GM18526 (cell line): ENCODE measurements around the gene ADAMTSL1.

Experiments
- POLR2A ChIP-seq: IDR thresholded peaks from 3 replicates; pipeline ENCODE4 v1.6.1; 2011; ENCODE audit not compliant: insufficient read length; ENCODE audit errors: extremely low read depth

Gene ADAMTSL1

DNA sequence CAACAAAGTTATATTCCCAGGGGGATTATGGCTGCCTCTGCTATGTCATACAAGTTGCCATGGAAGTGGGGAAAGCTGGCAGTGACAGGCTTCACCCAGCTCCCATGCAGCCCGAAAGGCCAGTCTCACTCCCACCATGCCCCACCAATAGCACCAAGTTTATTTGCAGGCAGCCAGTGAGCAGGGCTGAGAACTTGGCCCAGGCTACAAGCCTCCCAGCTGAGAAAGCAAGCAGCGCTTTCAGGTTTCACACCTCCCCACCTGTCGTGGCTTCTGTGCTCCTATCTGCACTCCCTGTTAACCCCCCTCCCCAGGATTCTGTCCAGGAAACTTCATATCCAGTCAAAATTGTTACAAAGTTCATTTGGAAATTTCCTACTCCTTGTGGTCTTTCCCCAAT lies 404.0 kb downstream of the ADAMTSL1 start:
- no peak for TF ChIP-seq POLR2A

DNA sequence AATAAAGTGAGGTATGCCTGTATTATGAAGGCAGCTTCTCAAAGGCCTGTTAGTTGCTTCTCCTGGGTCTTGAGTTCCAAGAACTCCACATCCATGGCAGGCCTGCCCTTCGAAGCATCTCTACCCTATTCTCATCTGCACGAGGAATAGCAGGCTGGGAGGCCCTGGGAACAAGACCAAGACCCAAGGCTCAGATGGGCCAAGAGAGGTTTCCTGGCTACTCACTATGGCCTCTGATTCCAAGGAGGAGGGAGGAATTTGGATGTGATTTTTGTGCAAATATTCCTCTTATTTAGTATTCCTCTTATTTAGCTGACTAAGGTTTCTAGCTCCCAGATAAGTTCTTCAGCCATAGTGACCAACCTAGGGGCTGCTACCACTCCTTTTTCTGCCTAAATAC lies 407.8 kb downstream of the ADAMTSL1 start:
- TF ChIP-seq POLR2A: no peak

DNA sequence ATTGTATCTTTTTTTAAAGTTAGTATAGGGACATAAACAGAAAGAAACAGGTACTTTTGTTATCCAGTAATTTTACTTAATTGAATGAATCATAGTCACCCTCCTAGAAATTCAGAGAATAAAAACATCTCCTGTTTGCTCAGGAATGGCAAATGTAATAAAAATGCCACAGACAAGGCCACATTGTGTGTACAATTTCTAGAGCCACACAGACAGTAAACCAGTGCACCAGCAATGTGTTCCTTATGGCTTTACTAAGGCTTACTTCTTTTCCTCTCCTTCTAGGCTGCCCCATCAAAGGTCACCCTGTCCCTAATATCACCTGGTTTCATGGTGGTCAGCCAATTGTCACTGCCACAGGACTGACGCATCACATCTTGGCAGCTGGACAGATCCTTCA lies 413.6 kb downstream of the ADAMTSL1 start:
- TF ChIP-seq POLR2A: no peak

DNA sequence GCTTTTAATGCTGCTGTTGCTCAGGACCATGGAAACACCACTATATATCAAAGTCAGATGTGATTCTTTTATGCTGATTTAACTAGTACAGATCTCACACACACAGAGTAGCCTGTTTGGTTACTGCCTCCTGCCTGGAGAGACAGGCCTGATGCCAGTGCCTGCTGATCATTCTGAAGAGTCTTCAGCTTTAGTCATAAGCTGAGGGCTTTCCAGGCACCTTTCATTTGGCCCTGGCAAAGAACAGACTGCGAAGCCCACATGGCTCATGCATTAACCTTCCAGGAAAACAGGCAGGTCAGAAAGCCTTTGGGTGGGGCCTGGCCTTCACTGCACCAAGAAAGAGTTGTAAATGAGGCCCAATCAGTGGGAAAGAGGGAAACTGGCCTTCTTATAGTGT lies 414.3 kb downstream of the ADAMTSL1 start:
- TF ChIP-seq POLR2A: no peak

DNA sequence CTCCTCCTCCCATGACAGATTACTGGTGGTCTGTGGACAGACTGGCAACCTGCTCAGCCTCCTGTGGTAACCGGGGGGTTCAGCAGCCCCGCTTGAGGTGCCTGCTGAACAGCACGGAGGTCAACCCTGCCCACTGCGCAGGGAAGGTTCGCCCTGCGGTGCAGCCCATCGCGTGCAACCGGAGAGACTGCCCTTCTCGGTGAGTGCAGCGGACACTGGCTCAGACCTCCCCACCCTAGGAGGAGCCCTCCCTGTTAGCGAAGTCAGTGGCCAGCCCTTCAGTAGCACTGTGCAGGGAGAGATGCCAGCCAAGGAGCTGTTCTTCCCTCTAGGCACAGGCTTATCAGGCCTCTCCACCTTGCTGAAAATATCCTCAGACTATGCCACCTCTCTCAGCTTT lies 415.6 kb downstream of the ADAMTSL1 start:
- TF ChIP-seq POLR2A: no peak

DNA sequence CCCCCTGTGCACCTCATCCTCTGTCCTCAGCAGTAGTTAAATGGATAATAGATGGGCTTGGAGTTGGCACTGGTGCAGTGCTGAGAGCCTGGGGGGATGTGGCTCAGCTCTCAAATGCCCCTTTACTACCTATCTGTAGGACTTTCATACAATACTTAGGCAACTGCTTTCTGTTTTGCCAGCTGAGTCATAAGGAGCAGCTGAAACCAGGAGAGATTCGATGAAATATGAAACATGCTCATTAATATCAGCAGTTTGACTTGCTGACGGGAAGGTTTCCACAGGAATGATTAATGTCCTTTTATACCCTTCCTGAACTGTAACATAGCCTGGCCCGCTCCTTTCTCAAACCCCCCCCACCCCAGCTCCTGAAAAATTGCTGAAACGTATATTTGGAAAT lies 416.4 kb downstream of the ADAMTSL1 start:
- no peak for TF ChIP-seq POLR2A

DNA sequence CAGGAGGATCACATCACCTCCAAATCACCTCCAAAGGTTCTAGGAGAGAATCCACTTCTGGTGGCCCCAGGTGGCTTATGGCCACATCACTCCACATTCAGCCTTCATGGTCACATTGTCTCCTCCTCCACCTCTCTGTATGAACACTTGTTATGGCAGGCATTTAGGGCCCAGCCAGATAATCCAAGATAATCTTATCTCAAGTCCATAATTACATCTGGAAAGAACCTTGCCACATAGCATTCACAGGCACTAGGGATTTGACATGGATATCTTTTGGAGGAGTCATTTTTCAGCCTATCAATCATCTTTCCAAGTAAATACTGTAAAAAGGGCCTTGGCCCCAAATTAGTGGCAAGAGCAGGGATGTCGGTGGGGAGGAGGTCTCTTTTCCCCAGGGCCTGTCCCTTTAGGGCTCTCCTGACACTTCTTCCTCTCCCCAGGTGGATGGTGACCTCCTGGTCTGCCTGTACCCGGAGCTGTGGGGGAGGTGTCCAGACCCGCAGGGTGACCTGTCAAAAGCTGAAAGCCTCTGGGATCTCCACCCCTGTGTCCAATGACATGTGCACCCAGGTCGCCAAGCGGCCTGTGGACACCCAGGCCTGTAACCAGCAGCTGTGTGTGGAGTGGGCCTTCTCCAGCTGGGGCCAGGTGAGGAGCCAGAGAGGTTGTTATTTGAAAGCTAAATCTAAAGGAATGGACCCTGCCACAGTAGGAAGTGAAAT lies 418.2 kb downstream of the ADAMTSL1 start:
- TF ChIP-seq POLR2A: no peak

DNA sequence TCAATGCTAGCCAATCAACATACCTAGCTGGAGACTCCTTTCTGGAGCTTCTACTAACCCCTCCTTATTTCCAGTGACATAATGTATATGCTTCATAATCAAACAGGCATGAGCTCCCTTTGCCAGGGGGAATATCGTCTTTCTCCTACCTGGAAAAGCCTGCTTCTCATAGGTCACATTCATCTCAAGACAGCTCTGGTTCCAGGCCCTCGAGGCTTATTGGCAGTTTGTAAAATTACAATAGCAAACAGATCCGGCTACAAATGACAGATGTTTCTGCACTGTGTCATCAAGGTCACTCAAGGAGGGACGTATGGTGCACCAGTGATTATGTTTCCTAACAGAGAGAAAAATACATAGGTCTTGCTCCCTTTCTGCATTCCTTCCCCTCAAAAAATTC lies 419.1 kb downstream of the ADAMTSL1 start:
- TF ChIP-seq POLR2A: no peak

DNA sequence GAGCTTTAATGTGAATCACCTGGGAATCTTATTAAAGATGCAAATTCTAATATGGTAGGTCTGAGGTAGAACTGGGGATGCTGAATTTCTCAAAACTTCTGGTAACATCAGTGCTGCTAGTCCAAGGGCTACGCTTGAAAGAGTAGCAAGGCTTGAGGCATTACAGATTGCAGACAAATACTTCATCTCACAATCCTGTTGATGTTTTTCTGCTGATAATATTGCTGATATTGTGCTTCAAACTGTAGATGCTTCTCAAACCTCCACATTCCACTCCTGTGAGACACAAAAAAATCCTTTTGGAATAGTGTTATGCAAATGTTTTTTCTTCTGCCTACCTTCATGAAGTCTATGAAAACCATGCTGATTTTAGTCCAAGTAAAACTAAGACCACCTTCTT lies 419.5 kb downstream of the ADAMTSL1 start:
- TF ChIP-seq POLR2A: no peak

DNA sequence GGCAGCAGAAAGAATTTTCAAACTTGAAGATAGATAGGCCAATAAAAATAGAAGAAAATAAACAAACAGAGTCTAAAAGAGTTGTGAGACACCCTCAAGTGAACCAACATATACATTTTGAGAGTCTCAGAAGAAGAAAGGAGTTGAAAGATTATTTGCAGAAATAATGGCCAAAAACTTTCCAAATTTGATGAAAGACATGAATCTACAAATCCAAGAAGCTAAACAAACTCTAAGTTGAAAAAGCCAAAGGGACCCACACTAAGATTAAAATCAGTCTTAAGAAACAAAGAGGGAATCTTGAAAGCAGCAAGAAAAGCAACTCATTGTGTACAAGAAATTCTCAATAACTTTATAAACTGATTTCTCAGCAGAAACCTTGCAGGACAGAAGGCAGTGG lies 422.1 kb downstream of the ADAMTSL1 start:
- no peak for TF ChIP-seq POLR2A

DNA sequence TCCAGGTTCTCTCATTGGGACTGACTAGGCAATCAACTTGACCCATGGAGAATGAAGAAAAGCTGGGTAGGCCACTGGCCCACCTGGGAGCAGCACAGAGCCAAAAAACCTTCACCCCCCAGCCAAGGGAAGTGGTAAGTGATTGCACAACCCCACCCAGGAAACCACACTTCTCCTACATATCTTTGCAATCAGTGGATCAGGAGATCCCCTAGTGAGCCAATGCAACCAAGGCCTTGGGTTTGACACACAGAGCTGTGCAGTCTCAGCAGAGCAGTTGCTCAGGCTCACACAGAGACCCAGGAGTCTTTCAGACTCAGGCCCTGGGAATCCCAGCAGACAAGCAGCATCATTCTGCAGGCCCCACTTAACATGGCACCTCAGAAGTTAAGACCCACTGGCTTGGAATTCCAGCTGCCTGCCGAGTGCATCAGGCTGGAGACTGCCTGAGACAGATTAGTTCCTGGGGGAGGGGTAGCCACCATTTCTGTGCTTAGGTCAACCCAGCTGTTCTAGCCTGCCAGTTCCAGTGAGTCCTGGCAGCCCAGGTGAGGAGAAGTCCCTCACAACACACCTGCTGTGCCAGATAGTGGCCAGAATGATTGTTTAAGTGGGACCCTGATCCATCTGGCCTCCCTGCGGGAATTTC lies 422.7 kb downstream of the ADAMTSL1 start:
- no peak for TF ChIP-seq POLR2A

DNA sequence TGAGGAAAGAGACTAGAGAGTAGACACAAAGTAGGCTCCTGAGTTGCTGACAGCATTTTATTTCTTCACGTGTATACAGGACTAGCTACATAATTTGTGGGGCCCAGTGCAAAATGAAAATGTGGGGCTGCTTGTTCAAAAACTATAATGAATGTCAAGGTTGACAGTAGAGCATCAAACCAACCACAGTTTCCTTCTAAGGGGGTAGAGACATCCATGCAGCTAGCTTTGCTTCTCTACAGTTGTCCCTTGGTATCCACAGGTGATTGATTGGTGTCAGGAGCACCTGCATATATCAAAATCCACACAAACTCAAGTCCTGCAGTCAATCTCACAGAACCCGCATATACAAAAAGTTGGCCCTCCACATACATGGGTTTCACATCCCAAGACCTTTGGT lies 429.5 kb downstream of the ADAMTSL1 start:
- no peak for TF ChIP-seq POLR2A

DNA sequence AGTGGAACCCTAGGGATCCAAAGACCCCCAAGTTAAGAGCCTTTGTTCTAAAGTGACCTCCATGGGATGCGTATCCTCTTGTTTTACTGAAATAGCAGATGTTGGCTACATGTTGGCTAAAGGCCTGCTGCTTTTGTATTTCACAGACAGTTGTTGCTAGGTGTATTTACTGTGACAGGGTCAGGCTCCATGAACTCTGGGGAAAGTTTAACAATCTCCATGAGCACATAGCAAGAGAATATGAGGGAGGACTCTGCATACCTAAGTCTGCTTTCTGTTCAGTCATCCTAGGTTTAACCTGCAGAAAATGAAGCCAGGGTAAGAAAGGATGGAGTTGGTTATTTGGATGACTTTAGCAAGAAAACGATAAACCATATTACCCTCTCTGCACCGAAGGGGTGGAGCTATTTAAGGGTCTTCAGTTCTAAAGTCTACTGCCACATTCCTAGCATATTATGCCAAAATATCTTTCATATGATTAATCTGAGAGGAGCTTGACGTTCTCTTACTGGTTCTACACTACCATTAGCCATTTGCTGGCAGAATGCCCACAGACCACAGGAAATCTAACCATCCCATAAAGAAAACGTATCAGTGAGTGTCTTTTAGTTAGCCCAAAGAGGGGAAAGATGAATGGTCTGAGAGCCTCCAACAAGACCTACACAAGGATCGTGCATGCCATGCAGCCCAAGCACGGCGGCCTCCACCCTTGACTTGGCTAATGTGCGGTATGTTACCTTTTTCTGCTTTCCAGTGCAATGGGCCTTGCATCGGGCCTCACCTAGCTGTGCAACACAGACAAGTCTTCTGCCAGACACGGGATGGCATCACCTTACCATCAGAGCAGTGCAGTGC lies 431.3 kb downstream of the ADAMTSL1 start:
- TF ChIP-seq POLR2A: no peak

DNA sequence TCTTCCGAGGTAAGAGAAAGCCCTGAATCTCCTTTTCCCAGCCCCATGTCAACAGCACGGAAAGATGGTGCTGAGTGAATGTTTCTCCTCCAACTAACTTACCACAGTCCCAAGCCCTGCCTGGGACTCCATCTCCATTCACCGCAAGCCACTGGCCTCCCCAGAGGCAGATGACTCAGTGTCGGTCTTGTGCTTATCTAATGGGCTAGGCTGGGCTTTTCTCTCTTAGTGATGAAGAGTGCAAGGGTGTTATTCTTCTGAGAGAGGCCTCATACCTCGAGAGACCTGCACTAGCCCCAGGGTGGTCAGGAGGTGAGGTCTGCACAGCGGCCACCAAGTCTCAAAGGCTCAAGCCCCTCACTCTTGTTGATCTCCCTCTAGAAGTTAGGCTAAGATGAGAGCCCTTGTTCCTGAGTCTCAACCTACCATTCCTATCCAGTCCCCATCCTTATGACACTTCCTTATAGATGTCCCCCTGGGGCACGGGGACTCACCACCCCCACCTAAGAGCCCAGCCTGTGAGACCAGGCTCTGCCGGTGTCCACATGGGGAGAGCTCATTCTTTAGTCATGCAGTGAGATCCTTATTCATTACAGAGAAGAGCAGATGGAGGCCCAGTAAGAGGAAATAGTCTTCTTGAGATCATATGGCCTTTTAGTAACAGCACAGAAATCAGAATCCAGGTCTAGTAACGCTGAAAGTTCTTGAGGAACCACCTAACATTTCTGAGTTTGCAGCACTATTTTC lies 432.1 kb downstream of the ADAMTSL1 start:
- TF ChIP-seq POLR2A: no peak

DNA sequence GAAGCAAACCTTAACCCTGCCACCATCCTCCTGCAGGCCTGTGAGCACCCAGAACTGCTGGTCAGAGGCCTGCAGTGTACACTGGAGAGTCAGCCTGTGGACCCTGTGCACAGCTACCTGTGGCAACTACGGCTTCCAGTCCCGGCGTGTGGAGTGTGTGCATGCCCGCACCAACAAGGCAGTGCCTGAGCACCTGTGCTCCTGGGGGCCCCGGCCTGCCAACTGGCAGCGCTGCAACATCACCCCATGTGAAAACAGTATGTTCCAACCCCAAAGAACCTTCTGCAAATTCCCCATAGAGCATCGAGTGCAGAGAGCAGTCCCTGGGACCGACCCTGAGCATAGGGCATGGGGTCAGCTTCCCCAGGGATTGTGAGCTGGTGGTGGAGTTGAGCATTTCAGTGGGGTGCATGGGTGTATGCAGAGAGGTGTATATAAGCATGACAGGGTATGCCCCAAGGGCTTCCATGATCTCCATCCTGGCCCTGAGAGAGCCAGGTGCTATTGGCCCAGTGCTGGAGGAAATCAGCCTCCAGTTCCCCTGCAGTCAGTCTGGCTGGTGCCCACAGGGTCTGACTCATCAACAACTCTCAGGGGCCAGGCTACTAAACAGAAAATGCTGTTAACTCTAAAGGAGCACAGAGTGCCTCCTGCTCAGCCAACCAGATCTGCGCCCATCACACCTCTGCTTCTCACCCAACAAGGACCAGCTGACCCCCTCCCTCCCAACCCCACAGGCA lies 432.9 kb downstream of the ADAMTSL1 start:
- no peak for TF ChIP-seq POLR2A

DNA sequence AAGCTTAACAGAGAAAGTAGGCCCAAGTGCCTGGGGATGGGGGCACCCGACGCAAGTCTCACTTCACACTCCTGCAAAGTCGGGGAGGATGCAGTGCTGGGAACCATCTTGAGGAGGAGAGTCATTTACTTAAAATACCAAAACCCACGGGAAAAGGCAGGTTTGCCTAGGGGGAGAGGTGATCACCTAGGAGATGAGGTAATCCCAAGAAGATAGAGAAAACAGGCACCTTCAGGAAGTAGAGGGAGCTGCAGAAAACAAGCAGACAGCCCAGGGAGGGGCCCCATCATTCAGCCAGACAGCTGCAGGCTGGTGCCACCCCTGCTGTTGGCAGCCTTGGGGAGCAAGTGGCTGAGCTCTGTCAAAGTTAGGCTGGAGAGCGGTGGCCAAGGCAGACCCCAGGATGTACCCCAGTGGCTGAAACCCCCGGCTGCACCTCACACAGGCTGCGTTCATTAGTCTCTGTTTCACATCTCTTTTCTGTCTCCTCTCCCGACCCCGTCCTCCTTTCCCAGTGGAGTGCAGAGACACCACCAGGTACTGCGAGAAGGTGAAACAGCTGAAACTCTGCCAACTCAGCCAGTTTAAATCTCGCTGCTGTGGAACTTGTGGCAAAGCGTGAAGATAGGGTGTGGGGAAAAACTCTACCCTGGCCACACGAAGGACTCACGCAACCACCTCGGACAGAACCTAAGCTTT lies 434.1 kb downstream of the ADAMTSL1 start:
- TF ChIP-seq POLR2A: no peak
